ENCODE data around the gene FKBP7.
A peak's percentile ranks its signal among the peaks of the same experiment; 100 is the strongest.
"Not testable (repeated sequence)": the region's sequence is repeated elsewhere in the genome, so short reads cannot be mapped to it uniquely, and the experiment has no call there.

FKBP7 gene

GRCh38 chr2:178478439-178479274 lies at the start of gene FKBP7:
FKBP7 (minus strand) TSS chr2:178478600; CDS start chr2:178478499, 101 bp downstream.
- peak; percentile 48 for DNase-seq

DNA sequence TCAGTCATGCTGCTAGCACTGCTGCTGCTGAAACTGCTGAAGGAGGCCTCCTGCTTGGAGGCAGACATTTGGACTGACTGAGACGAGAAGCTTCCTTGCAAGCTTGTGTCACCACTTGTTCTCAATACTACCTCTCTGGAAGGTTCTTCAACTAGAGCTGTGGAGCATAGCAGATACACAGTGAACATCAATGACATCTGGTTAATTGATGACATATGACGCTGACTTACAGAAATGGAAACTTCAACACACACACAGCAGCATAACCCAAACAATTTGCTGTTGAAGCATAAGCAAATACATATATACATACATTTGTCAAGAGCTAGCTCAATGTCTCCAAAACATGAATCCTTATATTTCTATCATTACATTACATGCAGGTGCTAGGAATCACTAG lies 49.2 kb upstream of the FKBP7 start:
- no peak for DNase-seq

DNA sequence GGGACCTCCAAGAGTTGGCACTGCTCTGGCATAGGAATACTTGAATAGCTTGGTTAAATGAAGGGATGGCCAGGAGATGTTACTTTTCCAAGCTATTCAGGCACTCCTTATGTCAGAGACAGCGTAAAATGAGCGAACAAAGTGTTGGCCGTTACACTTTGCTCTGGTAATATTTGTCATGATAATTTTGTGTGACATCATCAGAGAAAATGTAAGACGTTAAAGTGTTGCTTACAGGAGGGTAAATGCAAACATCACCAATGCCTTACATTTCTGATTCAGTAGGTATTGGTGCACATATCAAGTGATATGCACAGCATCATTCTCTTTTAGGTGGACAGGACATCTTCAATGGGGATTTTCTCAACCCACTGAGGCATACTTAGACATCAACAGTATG lies 47.9 kb upstream of the FKBP7 start:
- no peak for DNase-seq

- DNase-seq, result not testable (repeated sequence)
Observed at GRCh38 chr2:178525460-178525859, 47.1 kb upstream of the FKBP7 start.

GRCh38 chr2:178525010-178525409 lies 46.6 kb upstream of the FKBP7 start:
- DNase-seq, result not testable (repeated sequence)

- DNase-seq, result no peak
Observed at GRCh38 chr2:178523596-178524134, 45.3 kb upstream of the FKBP7 start.

GRCh38 chr2:178522950-178523595 lies 44.7 kb upstream of the FKBP7 start:
- peak; percentile 62 for DNase-seq

GRCh38 chr2:178521304-178522150 lies 43.1 kb upstream of the FKBP7 start:
- DNase-seq, result no peak

- DNase-seq, result no peak
Observed at GRCh38 chr2:178517496-178517895, 39.1 kb upstream of the FKBP7 start.

DNA sequence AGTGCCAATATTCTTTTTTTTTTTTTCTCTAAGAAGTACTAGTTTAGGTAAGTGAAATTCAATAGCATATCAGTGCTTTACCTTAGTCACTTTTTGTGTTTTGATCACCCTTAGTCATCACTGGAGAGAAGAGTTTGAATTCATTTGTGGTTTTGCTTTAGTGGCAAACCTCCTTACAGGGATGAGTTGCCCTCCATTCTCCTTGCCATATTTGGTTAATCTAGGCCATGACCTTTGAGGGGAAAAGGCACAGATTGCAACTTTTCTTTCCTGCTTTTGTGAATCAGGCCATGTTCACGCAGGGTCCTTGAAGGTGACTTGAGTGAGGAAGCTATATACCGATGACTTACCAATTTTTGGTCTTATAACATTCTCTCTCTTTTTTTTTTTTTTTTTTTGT lies 36.3 kb upstream of the FKBP7 start:
- no peak for DNase-seq

- DNase-seq, result no peak
Observed at GRCh38 chr2:178513876-178514275, 35.5 kb upstream of the FKBP7 start.

DNA sequence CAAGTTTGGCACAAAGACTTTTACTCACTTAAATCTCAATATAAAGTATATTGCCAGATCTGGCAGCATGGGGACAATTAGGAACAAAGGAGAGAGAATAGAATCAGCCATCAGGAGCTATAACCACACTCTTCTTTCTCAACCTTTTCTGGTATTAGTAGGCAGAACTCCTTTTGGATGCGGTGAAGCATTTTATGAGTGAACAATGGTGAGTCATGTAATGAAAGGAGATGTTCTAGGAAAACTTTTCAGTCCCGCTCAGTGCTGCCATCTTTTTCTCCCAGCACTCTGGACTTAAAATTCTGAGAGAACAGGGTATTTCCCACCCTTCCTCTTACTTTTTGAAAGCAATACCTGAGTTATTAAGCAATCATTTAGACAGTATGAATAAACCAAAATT lies 34.1 kb upstream of the FKBP7 start:
- no peak for DNase-seq

DNA sequence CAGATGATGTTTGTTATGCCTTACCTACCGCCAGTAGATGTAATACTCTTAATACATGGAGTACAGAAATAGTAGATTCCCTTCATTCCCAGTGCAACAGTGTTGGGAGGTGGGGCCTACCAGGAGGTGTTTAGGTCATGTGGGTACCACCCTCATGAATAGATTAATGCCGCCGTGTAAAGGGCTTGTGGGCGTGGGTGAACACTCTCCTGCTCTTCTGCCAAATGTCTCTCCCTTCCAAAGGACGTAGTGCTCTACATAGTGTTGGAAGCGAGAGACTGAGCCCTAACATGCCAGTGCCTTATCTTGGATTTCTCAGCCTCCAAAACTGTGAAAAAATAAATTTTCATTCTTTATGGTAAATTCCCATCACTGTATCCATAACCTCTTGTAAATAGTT lies 32.0 kb upstream of the FKBP7 start:
- DNase-seq, result no peak

GRCh38 chr2:178508646-178509045 lies 30.2 kb upstream of the FKBP7 start:
- no peak for DNase-seq

GRCh38 chr2:178506949-178507348 lies 28.5 kb upstream of the FKBP7 start:
- no peak for DNase-seq

- no peak for DNase-seq
Observed at GRCh38 chr2:178506524-178506923, 28.1 kb upstream of the FKBP7 start.

- no peak for DNase-seq
Observed at GRCh38 chr2:178506101-178506500, 27.7 kb upstream of the FKBP7 start.

GRCh38 chr2:178502751-178503150 lies 24.4 kb upstream of the FKBP7 start:
- DNase-seq, result no peak

DNA sequence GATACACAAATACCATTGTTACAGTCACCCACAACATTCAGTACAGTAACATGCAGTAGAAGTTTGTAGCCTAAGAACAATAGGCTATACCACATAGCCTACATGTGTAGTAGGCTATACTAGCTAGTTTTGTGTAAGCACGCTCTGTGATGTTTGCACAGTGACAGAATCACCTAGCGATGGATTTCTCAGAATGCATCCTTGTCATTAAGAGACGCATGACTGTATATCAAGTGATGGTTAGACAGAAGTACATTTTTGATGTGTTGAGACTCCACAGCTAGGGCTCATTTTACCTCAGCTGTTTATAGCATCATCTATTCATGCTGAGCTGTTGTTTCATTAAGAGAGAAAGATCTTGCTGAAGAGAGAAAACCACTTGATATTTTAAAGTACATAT lies 21.2 kb upstream of the FKBP7 start:
- no peak for DNase-seq

DNA sequence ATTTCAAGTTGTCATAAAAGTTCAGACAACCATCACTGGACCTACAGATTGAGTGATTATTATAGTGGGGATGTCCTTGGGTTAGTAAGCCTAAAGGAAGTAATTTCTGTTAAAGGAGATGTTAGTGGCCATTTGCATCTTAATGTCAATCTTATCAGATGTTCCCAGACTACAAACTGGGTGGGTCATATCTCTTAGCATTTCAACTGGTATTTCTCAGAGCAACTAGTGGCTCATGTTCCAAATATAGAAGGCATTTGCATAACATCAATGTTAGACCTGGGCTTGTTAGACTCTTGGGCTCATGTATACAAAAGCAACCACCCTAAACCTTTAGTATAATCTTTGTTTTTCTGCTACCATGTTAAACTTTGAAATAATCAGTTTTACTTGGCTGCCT lies 19.7 kb upstream of the FKBP7 start:
- no peak for DNase-seq

- DNase-seq, result no peak
Observed at GRCh38 chr2:178496049-178496448, 17.6 kb upstream of the FKBP7 start.

DNA sequence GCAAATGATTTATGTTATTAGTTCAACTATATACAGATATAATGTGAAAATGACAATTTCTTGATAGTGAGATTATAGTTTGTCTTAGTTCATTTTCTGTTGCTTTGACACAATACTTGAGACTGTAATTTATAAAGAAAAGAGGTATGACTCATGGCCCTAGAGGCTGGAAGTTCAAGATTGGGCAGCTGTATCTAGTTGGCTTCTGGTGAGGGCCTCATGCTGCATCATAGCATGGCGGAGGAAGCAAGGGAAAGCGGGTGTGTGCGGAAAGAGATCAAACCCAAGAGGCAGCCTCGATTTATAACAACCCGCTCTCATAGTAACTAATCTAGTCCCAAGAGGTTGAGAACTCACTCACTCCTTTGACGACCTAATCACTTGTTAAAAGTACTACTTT lies 13.2 kb upstream of the FKBP7 start:
- DNase-seq, result no peak

- no peak for DNase-seq
Observed at GRCh38 chr2:178485356-178485755, 7.0 kb upstream of the FKBP7 start.

Data from 8988T (cell line).